ENCODE data around the gene C17orf50.

- peak; percentile 44; the same call in 1 of the 2 replicates for TF ChIP-seq CTCF (CRISPR knock-in tag; IDR thresholded peaks at IDR 0.05)
- no peak for TF ChIP-seq ZBTB1 (CRISPR knock-in tag; IDR thresholded peaks at IDR 0.05; ENCODE audit: borderline replicate concordance)
- TF ChIP-seq MAFG (CRISPR knock-in tag; IDR thresholded peaks at IDR 0.05), result no peak
- no peak for TF ChIP-seq ZNF652 (CRISPR knock-in tag; IDR thresholded peaks at IDR 0.05; ENCODE audit: borderline replicate concordance, low read depth)
Observed at GRCh38 chr17:35766903-35767510, 6.3 kb downstream of the C17orf50 start.
